GM12878 (cell line): ENCODE measurements around the gene ACOX1. TPM values are rescaled to one million over a fixed set of nuclear protein-coding genes. Genes with fewer than 3 reads are reported as not detected.

ENCODE experiments used
- ATAC-seq: fragments of 200-7000 bp; cut with Tn5 transposase; 3 replicates; pipeline ENCODE4 v1.9.1; 2020; ENCODE audit warnings: mild to moderate bottlenecking, moderate library complexity
- BruUV-seq: library from RNA; stranded (reverse); fragments of 400-500 nt; replicated peaks from 2 replicates; lab custom pipeline; 2021; lab: Mats Ljungman, UMichigan
- CTCF ChIA-PET: fragments of 300-600 bp; sonication (Branson Sonifier 250); formaldehyde crosslinking; extraction: SDS; loops from one replicate; lab custom pipeline; 2021; ENCODE audit warnings: inconsistent platforms; lab: Yijun Ruan, JAX
- POLR2A ChIA-PET: fragments of 350-600 bp; formaldehyde crosslinking; extraction: SDS; loops from one replicate; lab custom pipeline; 2021; ENCODE audit warnings: inconsistent platforms; lab: Charles Lee
- RAD21 ChIA-PET: fragments of 300-600 bp; sonication (Branson Sonifier 250); formaldehyde crosslinking; loops from one replicate; lab custom pipeline; 2023; ENCODE audit warnings: antibody characterized with exemption; ENCODE audit not compliant: unreplicated experiment; lab: Charles Lee
- SMC1A ChIA-PET: fragments of 300-600 bp; sonication (Branson Sonifier 250); formaldehyde crosslinking; loops from one replicate; lab custom pipeline; 2023; ENCODE audit not compliant: unreplicated experiment, uncharacterized antibody; lab: Charles Lee
- DNase-seq: peaks from one replicate; pipeline ENCODE4 v3.0.0-alpha.2; 2011; ENCODE audit warnings: low read depth, low spot score
- FAIRE-seq: peaks from 3 replicates; lab custom pipeline; 2011; peaks lifted over from hg19 to GRCh38; lab: Jason Lieb, UNC
- H2AFZ ChIP-seq: 2 replicates; pipeline ENCODE4 v1.6.0; 2011; ENCODE audit warnings: low read depth, low read length, control low read depth; ENCODE audit not compliant: control insufficient read depth
- H3K27ac ChIP-seq: 2 replicates; pipeline ENCODE4 v1.5.1; 2011; ENCODE audit warnings: control low read depth; ENCODE audit not compliant: control insufficient read depth, insufficient read depth
- H3K27me3 ChIP-seq, 2 experiments: replicated peaks in 1 of 2; 2 replicates each; pipeline versions ENCODE4 v1.6.0 to v1.6.1; 2011; ENCODE audit warnings: low read length in 1 of 2; ENCODE audit not compliant: control insufficient read depth in 2 of 2, insufficient read depth in 2 of 2
- H3K36me3 ChIP-seq, 2 experiments: 2 replicates each; pipeline ENCODE4 v1.5.1; 2011; ENCODE audit warnings: low read length in 1 of 2; ENCODE audit not compliant: control insufficient read depth in 2 of 2, insufficient read depth in 2 of 2
- H3K4me1 ChIP-seq: 2 replicates; pipeline ENCODE4 v1.6.1; 2011; ENCODE audit warnings: mild to moderate bottlenecking, low read length, moderate library complexity, mixed read lengths; ENCODE audit not compliant: control insufficient read depth, insufficient read depth
- H3K4me2 ChIP-seq: 2 replicates; pipeline ENCODE4 v1.6.0; 2011; ENCODE audit warnings: control low read depth; ENCODE audit not compliant: control insufficient read depth, insufficient read depth
- H3K4me3 ChIP-seq: fragments of 200-600 bp; sonication (generic); 2 replicates; pipeline ENCODE4 v1.5.1; 2016
- H3K79me2 ChIP-seq: 2 replicates; pipeline ENCODE4 v1.6.0; 2011; ENCODE audit warnings: low read length; ENCODE audit not compliant: control insufficient read depth, insufficient read depth
- H3K9ac ChIP-seq: 2 replicates; pipeline ENCODE4 v1.8.0; 2011; ENCODE audit warnings: low read length, control low read depth, mixed read lengths; ENCODE audit not compliant: control insufficient read depth, insufficient read depth
- H3K9me3 ChIP-seq: replicated peaks from 3 replicates; pipeline ENCODE4 v1.5.1; 2011; ENCODE audit warnings: mild to moderate bottlenecking, low read length; ENCODE audit not compliant: control insufficient read depth, insufficient read depth
- H4K20me1 ChIP-seq: 2 replicates; pipeline ENCODE4 v1.6.0; 2011; ENCODE audit not compliant: control insufficient read depth, insufficient read depth
- CHD2 ChIP-seq: IDR thresholded peaks from 2 replicates; pipeline ENCODE4 v1.6.1; 2011; ENCODE audit warnings: low read depth, low read length, improper control_type of control experiment, borderline replicate concordance
- ESRRA ChIP-seq: IDR thresholded peaks from 2 replicates; pipeline ENCODE4 v1.6.1; 2012; ENCODE audit warnings: mild to moderate bottlenecking, low read length, improper control_type of control experiment
- NFIC ChIP-seq: IDR thresholded peaks from 2 replicates; pipeline ENCODE4 v1.6.1; 2012; ENCODE audit warnings: low read depth, mild to moderate bottlenecking, inconsistent platforms, low read length, moderate library complexity
- WGBS: methylation state at CpG from one replicate; pipeline ENCODE4 v1.1.6; 2016; ENCODE audit warnings: low lambda C conversion rate; ENCODE audit not compliant: insufficient replicate concordance, insufficient coverage; ENCODE audit errors: missing lambda C conversion rate; 5-methylcytosine and 5-hydroxymethylcytosine counted together
- in situ Hi-C: fragments of 300-500 bp; cut with MboI; formaldehyde crosslinking; loops from 9 replicates; pipeline ENCODE4 v1.14.3; 2018; ENCODE audit warnings: mixed read lengths
- intact Hi-C: fragments of 100-400 bp; cut with micrococcal nuclease; formaldehyde crosslinking; loops from one replicate; pipeline ENCODE4 v1.14.2; 2022; ENCODE audit not compliant: unreplicated experiment
- polyA plus RNA-seq, 11 experiments: library from polyadenylated mRNA; depleted of rRNA in 4 of 11; unstranded in 6 of 11; stranded (reverse) in 5 of 11; fragments of >200 nt; fragmentation: Nextera tagmentation in 4 of 11; fragmentation: Illumina TruSeq in 1 of 11; extraction: Ambion mirVana in 4 of 11; extraction: Trizol in 1 of 11; gene quantifications; 1 replicate in 1 of 11; 2 replicates in 10 of 11; pipeline versions ENCODE4 v1.2.1 to v1.2.3, GENCODE V29; 2011 to 2016; ENCODE audit warnings: inconsistent platforms in 2 of 11, missing spikeins in 2 of 11, low read depth in 1 of 11
- total RNA-seq, 4 experiments: library from RNA; depleted of rRNA in 3 of 4; stranded (reverse); fragments of >200 nt in 3 of 4; fragmentation: Illumina TruSeq in 1 of 4; extraction: Trizol in 1 of 4; gene quantifications; 2 replicates each; pipeline versions ENCODE4 v1.2.1 to v1.2.3, GENCODE V29; 2013 to 2021

ACOX1 gene
- total and polyA plus RNA-seq, 10 of the 15 experiments (the other 5 are each of a cell fraction or from before 2014, with no cell fraction given), result 6.5 to 26.2 (median 21.6) TPM

DNA sequence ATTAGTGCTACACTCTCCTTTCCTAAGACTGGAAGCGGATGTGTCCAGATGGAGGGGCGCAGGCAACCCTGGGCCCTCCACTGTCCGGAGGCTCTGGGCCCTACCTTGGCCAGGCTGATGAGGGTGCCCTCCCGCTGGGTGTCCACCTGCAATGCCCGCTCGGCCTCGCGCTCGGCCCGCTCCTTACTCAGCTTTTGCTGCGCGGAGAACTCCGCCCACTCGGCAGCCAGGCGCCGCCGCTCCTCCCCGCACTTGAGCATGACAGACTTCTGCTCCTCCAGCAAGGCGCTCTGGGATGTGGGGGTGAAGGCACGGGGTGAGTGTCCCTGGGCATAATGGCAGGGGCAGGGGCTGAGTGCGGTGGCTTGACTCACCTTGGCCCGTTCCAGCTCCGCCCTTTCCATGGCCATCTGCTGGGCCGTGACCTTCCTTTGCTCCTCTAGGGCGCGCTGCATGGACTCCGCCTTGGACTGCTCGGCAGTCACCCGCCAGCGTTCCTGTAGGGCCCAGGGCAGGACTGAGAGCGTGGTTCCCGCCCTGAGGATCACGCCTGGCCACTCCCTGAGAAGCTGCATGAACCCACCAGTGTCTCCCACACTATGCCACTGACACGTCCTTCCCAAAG, 64.2 kb downstream of the ACOX1 start:
- H2AFZ ChIP-seq, result no peak overlapping the region
- H3K79me2 ChIP-seq, result no peaks in the 10 kb centered on the region
- BruUV-seq, result no TSS peak
- H3K9ac ChIP-seq, result no peak overlapping the region
- SMC1A ChIA-PET, result no interaction called here
- no peaks in the 10 kb centered on the region for H3K27me3 ChIP-seq
- no peaks in the 10 kb centered on the region for H3K36me3 ChIP-seq
- no peak for DNase-seq
- RAD21 ChIA-PET, result no interaction called here
- H3K27ac ChIP-seq, result no peak overlapping the region
- no peaks in the 10 kb centered on the region for H3K4me1 ChIP-seq
- no peak for FAIRE-seq
- POLR2A ChIA-PET, result interaction anchor here (0.6 kb wide), 1 partner anchor 480 kb away, joined by 5 read pairs; no protein-coding TSS in a partner anchor
- intact Hi-C loops (no loop called here), in situ Hi-C loops (no loop called here)
- no peak overlapping the region for H3K4me3 ChIP-seq
- no peaks in the 10 kb centered on the region for H4K20me1 ChIP-seq
- WGBS, result 89% methylated on average over 33 of the region's 34 CpGs
- no peaks in the 10 kb centered on the region for H3K9me3 ChIP-seq
- CTCF ChIA-PET, result no interaction called here
- no peak for TF ChIP-seq NFIC
- TF ChIP-seq, all 136 proteins: peak for 0
- no peak for ATAC-seq
- H3K4me2 ChIP-seq, result no peak overlapping the region

- ChIA-PET CTCF (no interaction called here), POLR2A (interaction anchor here (0.6 kb wide), 1 partner anchor 536 kb away, joined by 4 read pairs; no protein-coding TSS in a partner anchor), RAD21 (no interaction called here)
- intact Hi-C loops (no loop called here), in situ Hi-C loops (no loop called here)
- Histone ChIP-seq H3K4me3 (no peak overlapping the region), H3K4me1 (no peaks in the 10 kb centered on the region), H2AFZ (no peak overlapping the region), H3K27me3 (no peaks in the 10 kb centered on the region), H3K4me2 (no peak overlapping the region), H4K20me1 (no peaks in the 10 kb centered on the region), H3K36me3 (no peaks in the 10 kb centered on the region)
- no TSS peak for BruUV-seq
- WGBS, result 90% methylated on average over 24 of the region's 32 CpGs
- TF ChIP-seq ESRRA, result no peak
- TF ChIP-seq CHD2, result no peak
- TF ChIP-seq, all 136 proteins: peak for 0
- SMC1A ChIA-PET, result no interaction called here
- ATAC-seq, result no peak
- no peak overlapping the region for H3K27ac ChIP-seq
- H3K9me3 ChIP-seq, result no peaks in the 10 kb centered on the region
- no peak for DNase-seq
- no peak overlapping the region for H3K9ac ChIP-seq
- FAIRE-seq, result no peak
- H3K79me2 ChIP-seq, result no peaks in the 10 kb centered on the region
Observed at GRCh38 chr17:75913537-75914210, 65.3 kb downstream of the ACOX1 start.
